Progenitor cell of endocrine pancreas (in vitro differentiated cells): ENCODE measurements around the gene FTCD. TPM values are rescaled to one million over a fixed set of nuclear protein-coding genes. Genes with fewer than 3 reads are reported as not detected.

Source experiments
- DNase-seq: peaks from one replicate; pipeline ENCODE4 v3.0.0; 2021; ENCODE audit warnings: low spot score; ENCODE audit not compliant: unreplicated experiment
- H3K27ac Mint-ChIP-seq: 2 replicates; pipeline ENCODE4 v1.8.0; 2021; ENCODE audit warnings: mild to moderate bottlenecking, moderate library complexity, mixed read lengths
- H3K27me3 Mint-ChIP-seq: 2 replicates; pipeline ENCODE4 v1.8.0; 2021; ENCODE audit warnings: mixed read lengths
- H3K36me3 Mint-ChIP-seq: 2 replicates; pipeline ENCODE4 v1.8.0; 2022; ENCODE audit warnings: mixed read lengths; ENCODE audit not compliant: insufficient read depth
- H3K4me1 Mint-ChIP-seq: 2 replicates; pipeline ENCODE4 v1.8.0; 2021; ENCODE audit warnings: low read depth, mixed read lengths
- H3K4me3 Mint-ChIP-seq: 2 replicates; pipeline ENCODE4 v1.8.0; 2021; ENCODE audit warnings: low read depth, mild to moderate bottlenecking, moderate library complexity, mixed read lengths
- H3K9me3 Mint-ChIP-seq: 2 replicates; pipeline ENCODE4 v1.8.0; 2021; ENCODE audit warnings: low read depth, mixed read lengths
- total RNA-seq: library from RNA; stranded (reverse); gene quantifications from 2 replicates; pipeline ENCODE4 v1.2.1, GENCODE V29; 2021
- TF ChIP-seq, protein P1 (sequence below): fragments of 200-600 bp; sonication (generic); IDR thresholded peaks from one replicate; pipeline ENCODE4 v1.5.0; 2021; ENCODE audit warnings: antibody characterized with exemption, mild to moderate bottlenecking; ENCODE audit not compliant: unreplicated experiment

The FTCD gene
- total RNA-seq, 1 donor from 2014 or later = 49.3 TPM

DNA sequence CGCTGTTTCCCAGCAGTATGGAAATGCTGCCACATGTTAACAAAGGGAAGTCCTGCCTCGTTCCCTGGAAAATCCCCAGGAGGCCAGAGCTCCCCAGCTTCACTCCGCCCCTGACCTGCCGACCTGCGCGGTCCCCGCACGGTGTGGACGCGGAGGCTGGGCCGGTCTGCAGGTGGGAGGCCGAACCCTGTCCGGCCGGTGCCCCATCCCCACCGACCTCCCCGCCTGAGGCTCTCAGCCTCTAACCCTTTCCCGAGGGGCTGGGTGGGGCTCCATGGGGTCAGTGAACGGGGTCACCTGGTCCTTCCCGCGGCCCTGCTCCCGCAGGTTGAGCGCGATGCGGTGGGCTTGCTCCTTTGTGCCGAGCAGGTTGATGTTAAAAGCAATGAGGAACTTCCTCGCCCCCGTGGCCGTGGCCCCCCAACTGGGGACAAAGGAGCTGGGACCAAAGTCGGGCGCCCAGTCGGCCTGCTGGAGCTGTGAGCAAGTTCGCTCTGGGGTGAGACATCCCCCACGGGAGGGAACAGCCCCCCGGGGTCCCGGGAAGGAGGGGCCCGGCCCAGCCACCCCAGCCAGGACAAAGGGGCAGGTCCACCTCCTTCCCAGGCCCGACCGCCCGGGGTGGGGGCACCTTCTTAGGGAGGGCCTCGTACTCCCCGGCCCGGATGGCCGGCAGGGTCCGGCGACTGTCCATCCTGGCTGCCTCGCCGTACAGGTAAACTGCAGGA, 4.0 kb downstream of the FTCD start:
- no peak for DNase-seq
- TF ChIP-seq, protein P1, sequence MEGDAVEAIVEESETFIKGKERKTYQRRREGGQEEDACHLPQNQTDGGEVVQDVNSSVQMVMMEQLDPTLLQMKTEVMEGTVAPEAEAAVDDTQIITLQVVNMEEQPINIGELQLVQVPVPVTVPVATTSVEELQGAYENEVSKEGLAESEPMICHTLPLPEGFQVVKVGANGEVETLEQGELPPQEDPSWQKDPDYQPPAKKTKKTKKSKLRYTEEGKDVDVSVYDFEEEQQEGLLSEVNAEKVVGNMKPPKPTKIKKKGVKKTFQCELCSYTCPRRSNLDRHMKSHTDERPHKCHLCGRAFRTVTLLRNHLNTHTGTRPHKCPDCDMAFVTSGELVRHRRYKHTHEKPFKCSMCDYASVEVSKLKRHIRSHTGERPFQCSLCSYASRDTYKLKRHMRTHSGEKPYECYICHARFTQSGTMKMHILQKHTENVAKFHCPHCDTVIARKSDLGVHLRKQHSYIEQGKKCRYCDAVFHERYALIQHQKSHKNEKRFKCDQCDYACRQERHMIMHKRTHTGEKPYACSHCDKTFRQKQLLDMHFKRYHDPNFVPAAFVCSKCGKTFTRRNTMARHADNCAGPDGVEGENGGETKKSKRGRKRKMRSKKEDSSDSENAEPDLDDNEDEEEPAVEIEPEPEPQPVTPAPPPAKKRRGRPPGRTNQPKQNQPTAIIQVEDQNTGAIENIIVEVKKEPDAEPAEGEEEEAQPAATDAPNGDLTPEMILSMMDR = no peak
- Mint-ChIP-seq H3K36me3 (peaks cover 1% of the 10 kb centered on the region), H3K4me1 (peaks cover 16% of the 10 kb centered on the region), H3K27ac (no peak overlapping the region), H3K4me3 (no peak overlapping the region), H3K9me3 (no peaks in the 10 kb centered on the region), H3K27me3 (no peaks in the 10 kb centered on the region)

DNA sequence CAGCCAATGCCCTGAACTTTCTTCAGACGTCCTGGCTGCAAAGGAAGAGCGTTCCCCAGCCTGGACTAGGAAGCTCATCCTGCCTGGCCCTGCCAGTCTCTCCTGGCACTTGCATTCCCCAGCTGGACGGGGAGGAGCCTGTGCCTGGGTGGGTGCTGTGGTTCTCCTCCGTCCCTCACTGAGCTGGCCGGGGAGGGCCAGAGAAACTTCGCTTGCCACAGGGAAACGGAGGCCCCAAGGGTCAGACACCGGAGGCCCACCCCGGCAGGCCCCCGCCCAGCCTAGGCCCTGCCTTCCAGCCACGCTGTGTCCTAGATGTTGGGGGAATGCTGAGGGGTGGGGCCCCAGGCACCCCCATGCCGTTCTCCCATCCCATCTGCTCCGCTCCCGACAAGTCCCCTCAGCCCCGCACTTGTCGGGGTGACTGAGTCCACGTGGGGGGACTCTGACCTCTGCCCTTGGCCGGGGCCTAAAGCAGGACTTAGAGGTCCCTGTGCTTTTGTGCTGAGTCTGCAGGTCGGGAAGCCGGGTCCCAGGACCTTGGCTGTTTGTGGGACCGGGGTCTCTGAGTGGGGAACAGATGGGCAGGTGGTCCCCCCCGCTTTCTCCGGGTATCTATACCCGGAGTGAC, 4.8 kb downstream of the FTCD start:
- no peak overlapping the region for H3K4me3 Mint-ChIP-seq
- no peaks in the 10 kb centered on the region for H3K27me3 Mint-ChIP-seq
- TF ChIP-seq, protein P1 = no peak
- no peaks in the 10 kb centered on the region for H3K9me3 Mint-ChIP-seq
- peaks cover 1% of the 10 kb centered on the region for H3K36me3 Mint-ChIP-seq
- H3K4me1 Mint-ChIP-seq = peaks cover 10% of the 10 kb centered on the region
- H3K27ac Mint-ChIP-seq = no peak overlapping the region
- DNase-seq = no peak

DNA sequence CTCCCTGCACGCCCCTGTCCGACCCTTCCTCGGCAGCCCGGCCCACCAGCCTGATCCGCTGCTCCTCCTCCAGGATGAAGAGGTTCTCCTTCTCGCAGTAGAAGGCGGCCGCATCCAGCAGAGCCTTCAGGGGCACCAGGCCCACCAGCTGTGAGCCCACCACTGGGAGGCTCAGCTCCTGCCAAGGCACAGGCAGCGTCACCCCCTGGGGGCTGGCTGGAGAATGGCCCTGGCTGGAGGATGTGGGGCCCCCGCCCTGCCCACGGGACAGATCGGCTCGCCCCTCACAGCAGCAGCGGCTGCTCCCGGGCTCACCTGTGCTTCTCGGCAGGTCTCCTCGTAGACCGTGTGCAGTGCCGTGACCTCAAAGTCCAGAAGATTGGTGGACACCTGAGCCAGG, 5.3 kb downstream of the FTCD start:
- no peaks in the 10 kb centered on the region for H3K9me3 Mint-ChIP-seq
- TF ChIP-seq, protein P1 = no peak
- H3K4me3 Mint-ChIP-seq = no peak overlapping the region
- DNase-seq = no peak
- H3K4me1 Mint-ChIP-seq = peaks cover 8% of the 10 kb centered on the region
- H3K36me3 Mint-ChIP-seq = peaks cover 1% of the 10 kb centered on the region
- H3K27ac Mint-ChIP-seq = no peak overlapping the region
- no peaks in the 10 kb centered on the region for H3K27me3 Mint-ChIP-seq

DNA sequence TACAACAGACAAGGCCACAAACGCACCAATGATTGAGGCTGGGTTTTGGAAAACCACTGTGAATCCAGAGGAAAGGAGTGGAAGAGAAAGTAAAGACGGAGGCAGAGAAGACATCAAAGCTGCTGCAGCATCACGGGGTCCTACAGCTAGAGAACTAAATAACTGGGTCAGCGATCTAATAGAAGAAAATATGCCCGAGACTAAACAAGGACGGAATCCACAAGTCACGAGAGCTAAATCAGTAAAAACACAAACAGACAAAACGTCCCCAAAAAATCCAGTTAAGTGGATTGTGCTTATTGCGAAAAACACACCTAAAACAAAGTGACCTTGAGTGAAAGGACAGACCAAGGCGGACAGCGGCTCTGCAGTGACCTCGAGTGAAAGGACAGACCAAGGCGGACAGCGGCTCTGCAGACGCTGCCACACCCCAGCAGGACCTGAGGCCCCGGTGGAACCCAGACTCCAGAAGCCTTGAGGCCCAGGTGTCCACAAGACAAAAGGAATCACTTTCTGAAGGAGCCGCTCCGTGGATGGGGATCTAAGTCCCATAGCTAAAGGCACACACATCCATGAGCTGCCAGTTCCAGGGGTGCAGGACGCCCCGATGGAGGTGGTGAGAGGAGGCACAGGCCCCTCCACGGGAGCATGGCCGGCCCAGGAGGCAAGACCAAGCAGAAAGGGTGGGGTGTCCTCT, 6.0 kb downstream of the FTCD start:
- no peak for DNase-seq
- Mint-ChIP-seq H3K4me3 (no peak overlapping the region), H3K4me1 (peaks cover 8% of the 10 kb centered on the region), H3K36me3 (peaks cover 1% of the 10 kb centered on the region), H3K9me3 (no peaks in the 10 kb centered on the region), H3K27me3 (no peaks in the 10 kb centered on the region), H3K27ac (no peak overlapping the region)
- TF ChIP-seq, protein P1 = no peak

DNA sequence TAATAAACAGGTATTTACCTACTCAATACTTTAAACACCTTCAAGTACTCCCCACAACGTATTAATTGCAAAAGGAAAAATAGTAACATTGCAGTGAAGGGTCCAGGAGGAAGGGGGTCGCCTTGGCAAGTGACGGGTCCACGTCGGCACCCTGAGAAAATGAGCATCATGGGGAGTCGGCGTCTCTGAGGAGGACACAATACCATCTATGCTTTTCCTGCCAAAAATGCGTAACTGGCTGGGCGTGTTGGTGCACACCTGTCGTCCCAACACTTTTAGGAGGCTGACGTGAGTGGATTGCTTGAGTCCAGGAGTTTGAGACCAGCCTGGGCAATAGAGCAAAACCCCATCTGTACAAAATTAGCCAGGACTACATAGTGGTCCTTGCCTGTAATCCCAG, 7.3 kb downstream of the FTCD start:
- Mint-ChIP-seq H3K27ac (no peak overlapping the region), H3K4me3 (no peak overlapping the region), H3K36me3 (peaks cover 1% of the 10 kb centered on the region), H3K4me1 (peaks cover 11% of the 10 kb centered on the region), H3K9me3 (no peaks in the 10 kb centered on the region), H3K27me3 (no peaks in the 10 kb centered on the region)
- TF ChIP-seq, protein P1 = no peak
- no peak for DNase-seq
